ENCODE measurements around the gene UBAC2. TPM values are rescaled to one million over a fixed set of nuclear protein-coding genes. Genes with fewer than 3 reads are reported as not detected.

UBAC2 gene
- total and polyA plus RNA-seq, 2 donors (not counting 3 experiments of a cell fraction or from before 2014, with no cell fraction given), result 45.7 to 54.4 TPM

GRCh38 chr13:99205621-99206220 is 5.1 kb downstream of the UBAC2 start:
- no peaks in the 10 kb centered on the region for H3K27me3 ChIP-seq (ENCODE audit: control insufficient read depth in 2 of 2, insufficient read depth in 2 of 2, low read length in 2 of 2)
- POLR2A ChIA-PET, result no interaction called here
- TF ChIP-seq MYC (IDR thresholded peaks at IDR 0.05; ENCODE audit: low read depth, low read length) (no peak), FOS (IDR thresholded peaks at IDR 0.05; ENCODE audit: borderline replicate concordance, insufficient read depth, low read length) (no peak), EZH2 (IDR thresholded peaks at IDR 0.05; ENCODE audit: borderline replicate concordance, low read depth, low read length, severe bottlenecking) (no peak), POLR2A (IDR thresholded peaks at IDR 0.05; ENCODE audit: low read depth, low read length) (no peak), CTCF (IDR thresholded peaks at IDR 0.05; ENCODE audit: extremely low read depth in 1 of 2, insufficient read depth in 1 of 2, low read depth in 1 of 2, low read length in 2 of 2) (no peak)
- no peak for DNase-seq (ENCODE audit: low read depth, low spot score)
- H3K4me1 ChIP-seq (ENCODE audit: control insufficient read depth, extremely low read depth, insufficient read depth, low read length), result peaks cover 7% of the 10 kb centered on the region
- H3K4me2 ChIP-seq (ENCODE audit: insufficient read depth, low read length), result no peak overlapping the region
- no peak overlapping the region for H3K9ac ChIP-seq (replicated peaks; ENCODE audit: extremely low read depth, insufficient read depth, low read length)
- dilution Hi-C loops (cut with MboI; ENCODE audit: extremely low pct_ligation_motif_present, low sequenced_read_pairs), result no loop called here
- H3K4me3 ChIP-seq (replicated peaks in 1 of 3; ENCODE audit: insufficient read depth in 1 of 3, low read depth in 1 of 3, low read length in 3 of 3), result no peak overlapping the region
- H4K20me1 ChIP-seq (replicated peaks; ENCODE audit: control insufficient read depth, extremely low read depth, insufficient read depth, low read length), result no peaks in the 10 kb centered on the region
- H3K36me3 ChIP-seq (ENCODE audit: control insufficient read depth in 2 of 2, extremely low read depth in 1 of 2, insufficient read depth in 2 of 2, low read length in 2 of 2), result peaks cover 0 to 4% of the 10 kb centered on the region in 2 experiments
- H3K27ac ChIP-seq (ENCODE audit: insufficient read depth, low read depth, low read length), result no peak overlapping the region
- no peak overlapping the region for H2AFZ ChIP-seq (ENCODE audit: low read depth, low read length)
- no peaks in the 10 kb centered on the region for H3K9me3 ChIP-seq (replicated peaks; ENCODE audit: control insufficient read depth, insufficient read depth, low read length)
- no peak for FAIRE-seq
- peaks cover 63% of the 10 kb centered on the region for H3K79me2 ChIP-seq (ENCODE audit: control insufficient read depth, insufficient read depth, low read length)
- CTCF ChIA-PET, result interaction anchor here (1.4 kb wide), 2 partner anchors 9 to 17 kb away, joined by 3 to 5 read pairs; no protein-coding TSS in a partner anchor
- no peaks in the 10 kb centered on the region for H3K9me1 ChIP-seq (replicated peaks; ENCODE audit: control insufficient read depth, extremely low read depth, insufficient read depth, low read length)
- intact Hi-C loops (cut with micrococcal nuclease), result loop anchor here (10.0 kb wide), 1 partner anchor 229 kb away; no protein-coding TSS in a partner anchor
- no TSS peak for BruUV-seq (replicated peaks)

GRCh38 chr13:99206226-99206625 is 5.6 kb downstream of the UBAC2 start:
- H3K79me2 ChIP-seq (ENCODE audit: control insufficient read depth, insufficient read depth, low read length), result peaks cover 65% of the 10 kb centered on the region
- BruUV-seq (replicated peaks), result no TSS peak

More at GRCh38 chr13:99206226-99206625, 5.6 kb downstream of the UBAC2 start:
- dilution Hi-C loops (cut with MboI; ENCODE audit: extremely low pct_ligation_motif_present, low sequenced_read_pairs), result no loop called here
- Histone ChIP-seq H2AFZ (ENCODE audit: low read depth, low read length) (no peak overlapping the region), H3K4me2 (ENCODE audit: insufficient read depth, low read length) (no peak overlapping the region), H3K4me1 (ENCODE audit: control insufficient read depth, extremely low read depth, insufficient read depth, low read length) (peaks cover 7% of the 10 kb centered on the region), H3K9me3 (replicated peaks; ENCODE audit: control insufficient read depth, insufficient read depth, low read length) (no peaks in the 10 kb centered on the region), H3K9ac (replicated peaks; ENCODE audit: extremely low read depth, insufficient read depth, low read length) (no peak overlapping the region), H3K4me3 (replicated peaks in 1 of 3; ENCODE audit: insufficient read depth in 1 of 3, low read depth in 1 of 3, low read length in 3 of 3) (no peak overlapping the region), H3K27ac (ENCODE audit: insufficient read depth, low read depth, low read length) (no peak overlapping the region), H3K9me1 (replicated peaks; ENCODE audit: control insufficient read depth, extremely low read depth, insufficient read depth, low read length) (no peaks in the 10 kb centered on the region), H3K36me3 (ENCODE audit: control insufficient read depth in 2 of 2, extremely low read depth in 1 of 2, insufficient read depth in 2 of 2, low read length in 2 of 2) (peaks cover 0 to 4% of the 10 kb centered on the region in 2 experiments), H4K20me1 (replicated peaks; ENCODE audit: control insufficient read depth, extremely low read depth, insufficient read depth, low read length) (peaks cover 2% of the 10 kb centered on the region), H3K27me3 (ENCODE audit: control insufficient read depth in 2 of 2, insufficient read depth in 2 of 2, low read length in 2 of 2) (no peaks in the 10 kb centered on the region)
- no peak for TF ChIP-seq GATA2 (IDR thresholded peaks at IDR 0.05; ENCODE audit: insufficient read depth, insufficient read length, low read depth, low read length)
- no peak for TF ChIP-seq MYC (IDR thresholded peaks at IDR 0.05; ENCODE audit: low read depth, low read length)
- TF ChIP-seq FOS (IDR thresholded peaks at IDR 0.05; ENCODE audit: borderline replicate concordance, insufficient read depth, low read length), result no peak
- TF ChIP-seq MAX (IDR thresholded peaks at IDR 0.05; ENCODE audit: insufficient read depth, insufficient read length), result no peak
- TF ChIP-seq POLR2AphosphoS5 (IDR thresholded peaks at IDR 0.05; ENCODE audit: insufficient read depth, low read depth, low read length), result no peak
- no peak for TF ChIP-seq JUN (IDR thresholded peaks at IDR 0.05; ENCODE audit: borderline replicate concordance, insufficient read depth, insufficient read length, low read depth)
- TF ChIP-seq CTCF (IDR thresholded peaks at IDR 0.05; ENCODE audit: extremely low read depth in 1 of 2, insufficient read depth in 1 of 2, low read depth in 1 of 2, low read length in 2 of 2), result no peak
- TF ChIP-seq POLR2A (IDR thresholded peaks at IDR 0.05; ENCODE audit: low read depth, low read length), result no peak
- TF ChIP-seq EZH2 (IDR thresholded peaks at IDR 0.05; ENCODE audit: borderline replicate concordance, low read depth, low read length, severe bottlenecking), result no peak
- CTCF ChIA-PET, result interaction anchor here (0.9 to 1.4 kb wide), 3 partner anchors 9 to 30 kb away, joined by 3 to 5 read pairs (median 4); no protein-coding TSS in a partner anchor
- POLR2A ChIA-PET, result no interaction called here
- intact Hi-C loops (cut with micrococcal nuclease), result loop anchor here (10.0 kb wide), 1 partner anchor 229 kb away; no protein-coding TSS in a partner anchor
- FAIRE-seq (no peak), DNase-seq (ENCODE audit: low read depth, low spot score) (no peak)
